GM12875 (cell line): ENCODE measurements around the gene RABGAP1L.
"Not testable (repeated sequence)": the region's sequence is repeated elsewhere in the genome, so short reads cannot be mapped to it uniquely, and the experiment has no call there.

Experiments
- H3K4me3 ChIP-seq: one replicate; pipeline ENCODE4 v1.5.1; 2011; ENCODE audit warnings: low read depth, low read length, control low read depth
- CTCF ChIP-seq: IDR thresholded peaks from 2 replicates; pipeline ENCODE4 v1.5.1; 2011; ENCODE audit warnings: low read depth, mild to moderate bottlenecking, control low read depth, inconsistent platforms, low read length, moderate library complexity, borderline replicate concordance; ENCODE audit not compliant: insufficient read depth

Gene RABGAP1L

GRCh38 chr1:175037416-175037815, 878.1 kb downstream of the RABGAP1L start:
- TF ChIP-seq CTCF = no peak
- no peak overlapping the region for H3K4me3 ChIP-seq

- TF ChIP-seq CTCF = no peak
Measured at GRCh38 chr1:175040324-175040879, 881.1 kb downstream of the RABGAP1L start.

GRCh38 chr1:175042650-175043049, 883.3 kb downstream of the RABGAP1L start:
- TF ChIP-seq CTCF = no peak
- H3K4me3 ChIP-seq = no peak overlapping the region

More at GRCh38 chr1:175040324-175040879, 881.1 kb downstream of the RABGAP1L start:
- no peak overlapping the region for H3K4me3 ChIP-seq

GRCh38 chr1:175043824-175044223, 884.5 kb downstream of the RABGAP1L start:
- TF ChIP-seq CTCF = no peak
- H3K4me3 ChIP-seq = no peak overlapping the region

GRCh38 chr1:175044591-175044990, 885.3 kb downstream of the RABGAP1L start:
- H3K4me3 ChIP-seq = not testable (repeated sequence)
